DND-41 (cell line): ENCODE results near the gene HMCN2.

Source experiments
- EZH2 ChIP-seq: IDR thresholded peaks from 3 replicates; pipeline ENCODE4 v1.6.1; 2012; ENCODE audit warnings: borderline replicate concordance, low read depth, mild to moderate bottlenecking, moderate library complexity, low read length, inconsistent platforms; ENCODE audit not compliant: severe bottlenecking
- TF ChIP-seq, protein P1 (sequence below): IDR thresholded peaks from 2 replicates; pipeline ENCODE4 v1.5.1; 2012; ENCODE audit warnings: borderline replicate concordance, low read length, moderate library complexity, mild to moderate bottlenecking; ENCODE audit not compliant: poor library complexity, severe bottlenecking; ENCODE audit errors: extremely low read depth

DNA sequence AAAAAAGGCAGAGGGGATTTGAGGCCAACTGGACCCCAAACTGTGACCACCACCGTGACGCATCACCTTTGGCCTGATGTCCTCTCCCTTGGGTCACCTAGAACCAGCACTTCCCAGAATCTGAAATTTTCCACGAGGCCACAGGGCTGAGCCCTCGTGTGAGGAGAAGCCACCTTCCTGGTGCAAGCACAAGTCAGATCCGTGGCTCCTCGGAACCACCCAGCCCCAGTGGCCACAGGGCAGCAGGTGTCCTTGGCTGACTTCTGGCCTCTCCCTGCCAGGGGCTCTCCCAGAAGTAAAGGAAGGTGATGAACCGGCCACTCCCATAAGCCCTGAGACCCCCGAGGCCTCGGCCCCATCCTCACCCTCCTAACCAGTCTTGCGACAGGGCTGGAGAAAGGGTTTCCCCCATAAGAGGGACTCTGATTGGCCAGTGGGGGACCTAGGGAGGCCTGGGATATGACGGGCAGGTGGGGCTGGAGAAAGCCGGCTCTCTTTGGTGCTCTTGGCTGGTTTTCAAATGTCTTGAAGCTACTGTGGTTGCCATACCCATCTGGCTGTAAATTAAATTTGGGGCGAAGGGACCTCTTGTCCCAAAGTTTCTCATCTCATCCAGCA is 20.9 kb upstream of the HMCN2 start:
- TF ChIP-seq, protein P1, sequence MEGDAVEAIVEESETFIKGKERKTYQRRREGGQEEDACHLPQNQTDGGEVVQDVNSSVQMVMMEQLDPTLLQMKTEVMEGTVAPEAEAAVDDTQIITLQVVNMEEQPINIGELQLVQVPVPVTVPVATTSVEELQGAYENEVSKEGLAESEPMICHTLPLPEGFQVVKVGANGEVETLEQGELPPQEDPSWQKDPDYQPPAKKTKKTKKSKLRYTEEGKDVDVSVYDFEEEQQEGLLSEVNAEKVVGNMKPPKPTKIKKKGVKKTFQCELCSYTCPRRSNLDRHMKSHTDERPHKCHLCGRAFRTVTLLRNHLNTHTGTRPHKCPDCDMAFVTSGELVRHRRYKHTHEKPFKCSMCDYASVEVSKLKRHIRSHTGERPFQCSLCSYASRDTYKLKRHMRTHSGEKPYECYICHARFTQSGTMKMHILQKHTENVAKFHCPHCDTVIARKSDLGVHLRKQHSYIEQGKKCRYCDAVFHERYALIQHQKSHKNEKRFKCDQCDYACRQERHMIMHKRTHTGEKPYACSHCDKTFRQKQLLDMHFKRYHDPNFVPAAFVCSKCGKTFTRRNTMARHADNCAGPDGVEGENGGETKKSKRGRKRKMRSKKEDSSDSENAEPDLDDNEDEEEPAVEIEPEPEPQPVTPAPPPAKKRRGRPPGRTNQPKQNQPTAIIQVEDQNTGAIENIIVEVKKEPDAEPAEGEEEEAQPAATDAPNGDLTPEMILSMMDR, result no peak
- TF ChIP-seq EZH2, result no peak
